Suprapubic skin (tissue), 4 donors: ENCODE data around the gene KIAA1328. TPM values are rescaled to one million over a fixed set of nuclear protein-coding genes. Genes with fewer than 3 reads are reported as not detected.
"Not testable (repeated sequence)": the region's sequence is repeated elsewhere in the genome, so short reads cannot be mapped to it uniquely, and the experiment has no call there.

ENCODE experiments used
- DNase-seq, 2 donors: peaks; one replicate each; pipeline ENCODE4 v3.0.0-alpha.2; 2019; ENCODE audit warnings: low spot score in 2 of 2
- H3K27ac ChIP-seq: fragments of 200-600 bp; sonication (generic); one replicate; pipeline ENCODE4 v1.5.1; 2019
- H3K27me3 ChIP-seq: fragments of 200-600 bp; sonication (generic); one replicate; pipeline ENCODE4 v1.5.1; 2019
- H3K36me3 ChIP-seq: fragments of 200-600 bp; sonication (generic); one replicate; pipeline ENCODE4 v1.5.1; 2019
- H3K4me1 ChIP-seq: fragments of 200-600 bp; sonication (generic); one replicate; pipeline ENCODE4 v1.5.1; 2019
- H3K4me3 ChIP-seq: fragments of 200-600 bp; sonication (generic); one replicate; pipeline ENCODE4 v1.5.1; 2019; ENCODE audit warnings: mild to moderate bottlenecking
- H3K9me3 ChIP-seq: fragments of 200-600 bp; sonication (generic); one replicate; pipeline ENCODE4 v1.5.1; 2019
- EP300 ChIP-seq: sonication (generic); formaldehyde crosslinking; IDR thresholded peaks from one replicate; pipeline ENCODE4 v1.6.1; 2017; ENCODE audit warnings: antibody characterized with exemption
- POLR2A ChIP-seq, 2 donors: fragments of 450-650 bp; IDR thresholded peaks; one replicate each; pipeline ENCODE4 v1.6.1; 2017; ENCODE audit warnings: antibody characterized with exemption in 2 of 2, mild to moderate bottlenecking in 2 of 2, moderate library complexity in 2 of 2
- POLR2AphosphoS5 ChIP-seq, 3 donors: sonication (generic); formaldehyde crosslinking; IDR thresholded peaks; one replicate each; pipeline ENCODE4 v1.6.1; 2017; ENCODE audit warnings: antibody characterized with exemption in 3 of 3
- WGBS: methylation state at CpG from one replicate; pipeline ENCODE4 v1.1.5; 2018; 5-methylcytosine and 5-hydroxymethylcytosine counted together
- total RNA-seq, 4 donors: library from RNA; depleted of rRNA; stranded (reverse); fragments of >200 nt; gene quantifications; one replicate each; pipeline ENCODE4 v1.1.0, GENCODE V29; 2016
- TF ChIP-seq, protein P1 (sequence below), 2 donors: fragments of 200-600 bp in 1 of 2; fragments of 450-650 bp in 1 of 2; sonication (generic) in 1 of 2; IDR thresholded peaks; one replicate each; pipeline ENCODE4 v1.5.1; 2016 to 2019; ENCODE audit warnings: antibody characterized with exemption in 2 of 2, mild to moderate bottlenecking in 1 of 2, moderate library complexity in 1 of 2

Gene KIAA1328
- total RNA-seq, 4 donors from 2014 or later, result 14.5 to 55.7 (median 21.6) TPM

DNA sequence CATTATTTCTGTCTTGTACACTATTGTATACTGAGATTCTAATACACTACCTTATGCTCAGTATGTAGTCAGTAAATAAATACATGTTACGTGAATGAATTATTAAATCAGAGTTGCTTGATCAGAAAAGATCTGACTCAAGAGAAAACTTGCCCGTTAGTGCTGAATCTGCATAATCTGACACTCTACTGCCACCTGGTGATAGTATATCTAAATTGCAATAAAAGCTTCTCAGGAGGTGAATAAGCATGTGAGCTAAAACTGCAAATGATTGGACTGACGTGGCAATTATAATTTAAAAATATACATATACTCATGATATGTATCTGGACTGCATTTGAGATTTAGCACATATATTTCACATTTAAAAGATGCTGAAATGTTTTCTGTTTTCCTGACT is 70.4 kb downstream of the KIAA1328 start:
- Histone ChIP-seq H3K9me3 (no peaks in the 10 kb centered on the region), H3K4me1 (no peaks in the 10 kb centered on the region), H3K27ac (no peak overlapping the region), H3K36me3 (no peaks in the 10 kb centered on the region), H3K27me3 (no peaks in the 10 kb centered on the region), H3K4me3 (no peak overlapping the region)
- no peak for DNase-seq
- 95% methylated on average over 3 of the region's 3 CpGs for WGBS
- no peak for TF ChIP-seq POLR2A (IDR thresholded peaks at IDR 0.05)
- TF ChIP-seq POLR2AphosphoS5 (IDR thresholded peaks at IDR 0.05), result no peak
- TF ChIP-seq, protein P1, sequence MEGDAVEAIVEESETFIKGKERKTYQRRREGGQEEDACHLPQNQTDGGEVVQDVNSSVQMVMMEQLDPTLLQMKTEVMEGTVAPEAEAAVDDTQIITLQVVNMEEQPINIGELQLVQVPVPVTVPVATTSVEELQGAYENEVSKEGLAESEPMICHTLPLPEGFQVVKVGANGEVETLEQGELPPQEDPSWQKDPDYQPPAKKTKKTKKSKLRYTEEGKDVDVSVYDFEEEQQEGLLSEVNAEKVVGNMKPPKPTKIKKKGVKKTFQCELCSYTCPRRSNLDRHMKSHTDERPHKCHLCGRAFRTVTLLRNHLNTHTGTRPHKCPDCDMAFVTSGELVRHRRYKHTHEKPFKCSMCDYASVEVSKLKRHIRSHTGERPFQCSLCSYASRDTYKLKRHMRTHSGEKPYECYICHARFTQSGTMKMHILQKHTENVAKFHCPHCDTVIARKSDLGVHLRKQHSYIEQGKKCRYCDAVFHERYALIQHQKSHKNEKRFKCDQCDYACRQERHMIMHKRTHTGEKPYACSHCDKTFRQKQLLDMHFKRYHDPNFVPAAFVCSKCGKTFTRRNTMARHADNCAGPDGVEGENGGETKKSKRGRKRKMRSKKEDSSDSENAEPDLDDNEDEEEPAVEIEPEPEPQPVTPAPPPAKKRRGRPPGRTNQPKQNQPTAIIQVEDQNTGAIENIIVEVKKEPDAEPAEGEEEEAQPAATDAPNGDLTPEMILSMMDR (IDR thresholded peaks at IDR 0.05), result no peak
- TF ChIP-seq EP300, result no peak

DNA sequence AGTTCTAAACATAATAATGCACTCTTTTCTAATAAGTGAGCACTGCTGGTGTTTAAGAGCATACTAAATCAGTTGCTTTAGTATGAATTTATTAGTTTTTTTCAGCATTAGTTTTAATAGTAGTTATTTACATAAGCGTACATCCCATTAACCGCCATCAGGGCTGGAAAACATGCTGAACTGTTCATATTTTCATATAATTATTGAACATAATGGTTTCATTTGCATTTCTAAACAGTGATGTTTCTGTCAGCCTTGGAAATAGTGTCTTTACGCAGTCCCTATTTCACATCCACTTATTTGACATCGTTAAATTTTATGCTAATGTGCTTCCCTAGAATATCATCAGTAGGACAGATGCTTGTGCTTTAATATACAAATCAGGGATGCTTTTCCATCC is 71.5 kb downstream of the KIAA1328 start:
- H3K36me3 ChIP-seq, result no peaks in the 10 kb centered on the region
- no peaks in the 10 kb centered on the region for H3K27me3 ChIP-seq
- H3K9me3 ChIP-seq, result no peaks in the 10 kb centered on the region
- no peaks in the 10 kb centered on the region for H3K4me1 ChIP-seq
- H3K4me3 ChIP-seq, result no peak overlapping the region
- TF ChIP-seq POLR2A (IDR thresholded peaks at IDR 0.05), result no peak
- no peak for DNase-seq
- H3K27ac ChIP-seq, result no peak overlapping the region
- 94% methylated on average over 4 of the region's 4 CpGs for WGBS

DNA sequence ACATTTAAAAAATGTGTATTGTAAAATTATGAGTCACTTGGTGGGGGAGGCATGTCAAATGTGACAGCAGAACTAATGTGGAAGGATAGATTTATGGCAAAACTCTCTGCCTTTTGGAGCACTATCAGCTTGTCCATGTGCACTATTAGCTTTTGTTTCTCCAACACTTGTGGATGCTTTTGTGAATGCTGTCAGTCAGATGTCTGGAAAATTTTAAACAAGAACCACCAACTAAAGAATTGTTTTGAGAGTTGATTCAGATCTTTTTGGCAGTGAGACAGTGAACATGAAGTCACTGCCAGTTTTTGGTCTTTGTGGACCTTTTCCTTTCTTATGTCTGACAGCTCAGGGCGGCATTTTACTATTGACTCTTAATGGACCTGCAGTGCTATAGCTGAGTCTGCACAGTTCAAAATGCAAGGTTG is 72.4 kb downstream of the KIAA1328 start:
- 79% methylated on average over 1 of the region's 1 CpG for WGBS

DNA sequence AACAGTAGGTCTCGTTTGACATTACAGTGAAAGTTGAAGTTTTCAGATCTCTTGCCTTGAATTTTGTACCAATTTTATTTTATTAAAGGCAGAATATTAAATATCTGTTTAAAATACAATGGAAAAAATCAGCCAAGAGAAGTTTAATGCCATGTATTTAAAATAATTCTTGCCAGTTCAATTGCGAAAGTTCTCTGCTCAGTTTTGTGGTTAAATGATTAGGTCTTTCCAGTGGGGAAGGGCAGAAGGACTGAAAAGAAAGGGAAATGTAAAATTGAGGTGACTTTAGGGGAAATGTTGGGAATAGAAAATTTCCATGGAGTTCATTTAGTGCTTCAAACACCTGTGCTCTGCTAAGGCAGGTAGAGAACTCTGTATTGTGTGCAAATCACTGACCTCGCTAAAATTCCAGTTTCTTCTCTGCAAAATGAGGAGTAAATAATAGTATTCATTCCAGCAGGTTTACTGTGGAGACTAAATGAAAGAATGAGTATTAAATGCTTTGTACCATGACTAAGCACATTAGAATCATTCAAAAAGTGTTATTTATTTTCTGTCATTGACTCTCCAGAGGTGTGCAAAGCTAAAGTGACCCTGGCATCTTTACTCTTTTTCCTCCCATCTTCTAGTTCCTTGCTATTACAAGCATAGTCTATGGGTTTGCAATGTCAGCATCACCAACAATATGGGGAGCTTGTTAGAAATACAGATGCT is 74.4 kb downstream of the KIAA1328 start:
- Histone ChIP-seq H3K36me3 (no peaks in the 10 kb centered on the region), H3K4me3 (no peak overlapping the region), H3K27ac (no peak overlapping the region), H3K4me1 (no peaks in the 10 kb centered on the region), H3K9me3 (no peaks in the 10 kb centered on the region), H3K27me3 (no peaks in the 10 kb centered on the region)
- no peak for TF ChIP-seq EP300
- no peak for DNase-seq
- 89% methylated on average over 3 of the region's 3 CpGs for WGBS

More for the DNA sequence above, 72.4 kb downstream of the KIAA1328 start:
- TF ChIP-seq POLR2A (IDR thresholded peaks at IDR 0.05) (no peak), POLR2AphosphoS5 (IDR thresholded peaks at IDR 0.05) (no peak), EP300 (no peak)
- TF ChIP-seq, protein P1 (IDR thresholded peaks at IDR 0.05), result no peak
- Histone ChIP-seq H3K27me3 (no peaks in the 10 kb centered on the region), H3K4me1 (no peaks in the 10 kb centered on the region), H3K36me3 (no peaks in the 10 kb centered on the region), H3K9me3 (no peaks in the 10 kb centered on the region), H3K27ac (no peak overlapping the region), H3K4me3 (no peak overlapping the region)
- DNase-seq, result no peak

DNA sequence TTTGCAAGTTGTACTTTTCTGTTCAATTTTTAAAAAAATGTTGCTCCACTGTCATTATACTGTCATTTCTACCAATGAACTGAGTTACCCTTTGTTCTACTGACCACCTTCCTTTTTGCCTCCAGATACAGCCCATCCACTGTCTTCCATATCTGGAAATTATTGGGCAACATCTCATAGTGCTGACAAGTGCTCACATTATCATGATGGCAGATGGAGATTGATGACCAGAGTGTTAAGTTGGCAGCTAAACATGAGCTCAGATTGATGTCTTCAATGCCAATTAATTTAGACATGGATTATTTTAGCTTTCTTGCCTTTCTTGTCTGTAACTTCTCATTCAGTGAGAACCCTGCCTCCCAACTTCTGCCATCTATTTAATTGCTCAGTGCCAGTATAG is 76.6 kb downstream of the KIAA1328 start:
- Histone ChIP-seq H3K4me3 (no peak overlapping the region), H3K36me3 (no peaks in the 10 kb centered on the region), H3K27me3 (no peaks in the 10 kb centered on the region), H3K27ac (no peak overlapping the region), H3K4me1 (no peaks in the 10 kb centered on the region), H3K9me3 (no peaks in the 10 kb centered on the region)
- TF ChIP-seq POLR2AphosphoS5 (IDR thresholded peaks at IDR 0.05), result no peak
- no peak for TF ChIP-seq EP300
- TF ChIP-seq, protein P1 (IDR thresholded peaks at IDR 0.05), result no peak
- no peak for TF ChIP-seq POLR2A (IDR thresholded peaks at IDR 0.05)
- DNase-seq, result no peak

DNA sequence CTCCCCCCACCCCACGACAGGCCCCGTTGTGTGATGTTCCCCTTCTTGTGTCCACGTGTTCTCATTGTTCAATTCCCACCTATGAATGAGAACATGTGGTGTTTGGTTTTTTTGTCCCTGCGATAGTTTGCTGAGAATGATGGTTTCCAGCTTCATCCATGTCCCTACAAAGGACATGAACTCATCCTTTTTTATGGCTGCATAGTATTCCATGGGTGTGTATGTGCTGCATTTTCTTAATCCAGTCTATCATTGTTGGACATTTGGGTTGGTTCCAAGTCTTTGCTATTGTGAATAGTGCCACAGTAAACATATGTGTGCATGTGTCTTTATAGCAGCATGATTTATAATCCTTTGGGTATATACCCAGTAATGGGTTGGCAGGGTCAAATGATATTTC is 80.4 kb downstream of the KIAA1328 start:
- not testable (repeated sequence) for H3K4me3 ChIP-seq, DNase-seq, H3K9me3 ChIP-seq, H3K27ac ChIP-seq, H3K36me3 ChIP-seq, H3K27me3 ChIP-seq, H3K4me1 ChIP-seq
- WGBS, result 93% methylated on average over 4 of the region's 4 CpGs

DNA sequence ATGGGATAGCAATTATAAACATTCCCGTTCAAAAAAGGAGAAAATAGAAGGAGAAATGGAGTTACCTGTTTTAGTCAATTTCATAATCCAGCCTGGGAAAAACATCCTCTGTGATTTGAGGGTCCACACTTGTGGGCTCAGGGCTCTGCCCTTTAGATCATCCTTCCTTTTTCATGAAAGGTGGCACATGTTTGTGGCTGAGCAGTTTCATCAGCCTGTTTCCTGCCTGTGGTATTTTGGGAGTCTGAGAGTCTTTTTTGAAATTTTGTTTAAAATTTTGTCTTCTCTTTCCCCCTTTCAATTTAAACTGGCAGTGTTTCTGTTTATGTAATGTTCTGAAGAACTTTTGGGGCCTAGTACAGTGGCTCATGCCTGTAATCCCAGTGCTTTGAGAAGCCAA is 84.0 kb downstream of the KIAA1328 start:
- WGBS, result 91% methylated on average over 1 of the region's 1 CpG
- H3K27me3 ChIP-seq, result no peaks in the 10 kb centered on the region
- no peak for DNase-seq
- TF ChIP-seq POLR2AphosphoS5 (IDR thresholded peaks at IDR 0.05) (no peak), POLR2A (IDR thresholded peaks at IDR 0.05) (no peak), EP300 (no peak)
- TF ChIP-seq, protein P1 (IDR thresholded peaks at IDR 0.05), result no peak
- H3K9me3 ChIP-seq, result no peaks in the 10 kb centered on the region
- no peaks in the 10 kb centered on the region for H3K36me3 ChIP-seq
- H3K4me1 ChIP-seq, result no peaks in the 10 kb centered on the region
- H3K27ac ChIP-seq, result no peak overlapping the region
- H3K4me3 ChIP-seq, result no peak overlapping the region
